Inflammatory macrophage (primary cell): ENCODE data around the gene SPRED1.

ENCODE experiments used
- DNase-seq, 2 donors: peaks; one replicate each; pipeline ENCODE4 v3.0.0-alpha.2; 2020 to 2022
- total RNA-seq, 18 experiments: gene quantifications; one replicate each; lab custom pipeline; 2026; ENCODE audit warnings: mixed read lengths in 6 of 18, inconsistent platforms in 2 of 18; lab: John Stamatoyannopoulos, UW

Gene SPRED1
- total RNA-seq, result 29.7 to 583 (median 271) reads per million in 18 experiments

- DNase-seq, result peak; percentile 70 to 83
Observed at GRCh38 chr15:38252481-38253350, at the start of gene SPRED1. TSS of gene SPRED1 (plus strand) at chr15:38252836. CDS start at chr15:38253186, 350 bp downstream.

- DNase-seq, result no peak
Observed at GRCh38 chr15:38205526-38206272, 46.9 kb upstream of the SPRED1 start.

GRCh38 chr15:38207621-38208020, 45.0 kb upstream of the SPRED1 start:
- DNase-seq, result no peak

GRCh38 chr15:38208206-38208605, 44.4 kb upstream of the SPRED1 start:
- peak; percentile 66 to 67 for DNase-seq

GRCh38 chr15:38208779-38209178, 43.9 kb upstream of the SPRED1 start:
- DNase-seq, result no peak

GRCh38 chr15:38211249-38211648, 41.4 kb upstream of the SPRED1 start:
- no peak for DNase-seq

- peak; percentile 22 to 37 for DNase-seq
Observed at GRCh38 chr15:38211811-38212210, 40.8 kb upstream of the SPRED1 start.

GRCh38 chr15:38212729-38213351, 39.8 kb upstream of the SPRED1 start:
- DNase-seq, result no peak

- DNase-seq, result no peak
Observed at GRCh38 chr15:38213356-38213755, 39.3 kb upstream of the SPRED1 start.

- no peak for DNase-seq
Observed at GRCh38 chr15:38215707-38216106, 36.9 kb upstream of the SPRED1 start.

GRCh38 chr15:38216763-38217162, 35.9 kb upstream of the SPRED1 start:
- no peak for DNase-seq

GRCh38 chr15:38217191-38217595, 35.4 kb upstream of the SPRED1 start:
- DNase-seq, result no peak

- DNase-seq, result no peak
Observed at GRCh38 chr15:38217788-38218609, 34.6 kb upstream of the SPRED1 start.

- no peak for DNase-seq
Observed at GRCh38 chr15:38220606-38221273, 31.9 kb upstream of the SPRED1 start.

GRCh38 chr15:38224486-38224885, 28.1 kb upstream of the SPRED1 start:
- DNase-seq, result no peak

- DNase-seq, result no peak
Observed at GRCh38 chr15:38225381-38225780, 27.3 kb upstream of the SPRED1 start.

GRCh38 chr15:38226608-38227266, 25.9 kb upstream of the SPRED1 start:
- peak; percentile 66 to 73 for DNase-seq

GRCh38 chr15:38227941-38228340, 24.7 kb upstream of the SPRED1 start:
- no peak for DNase-seq

- peak in 1 of 2 donors; percentile 14 for DNase-seq
Observed at GRCh38 chr15:38228618-38229017, 24.0 kb upstream of the SPRED1 start.

GRCh38 chr15:38229705-38230310, 22.8 kb upstream of the SPRED1 start:
- peak; percentile 75 to 79 for DNase-seq

GRCh38 chr15:38231436-38231835, 21.2 kb upstream of the SPRED1 start:
- no peak for DNase-seq
